Measurements from ENCODE around the gene SRA1.

The SRA1 gene

DNA sequence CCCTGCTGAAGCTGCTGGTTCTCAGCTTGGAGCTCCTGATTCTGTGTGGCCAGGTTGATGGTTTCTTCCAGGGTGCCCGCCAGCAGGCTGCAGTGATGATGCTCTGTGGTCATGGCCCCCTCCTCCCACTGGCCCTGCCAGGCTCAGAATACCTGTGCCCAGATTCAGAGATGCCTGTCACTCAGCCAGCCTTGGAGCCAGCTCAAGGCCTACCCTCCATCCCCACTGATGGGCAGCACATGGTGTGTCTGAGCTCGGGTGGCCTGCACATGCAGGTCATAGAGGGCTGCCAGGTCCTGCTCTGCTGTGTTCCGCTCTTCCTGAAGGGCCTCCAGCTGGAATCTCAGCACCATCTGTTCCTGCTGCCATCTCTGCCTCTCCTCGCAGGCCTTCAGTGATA lies 12.8 kb upstream of the SRA1 start:
- no peak for DNase-seq

DNA sequence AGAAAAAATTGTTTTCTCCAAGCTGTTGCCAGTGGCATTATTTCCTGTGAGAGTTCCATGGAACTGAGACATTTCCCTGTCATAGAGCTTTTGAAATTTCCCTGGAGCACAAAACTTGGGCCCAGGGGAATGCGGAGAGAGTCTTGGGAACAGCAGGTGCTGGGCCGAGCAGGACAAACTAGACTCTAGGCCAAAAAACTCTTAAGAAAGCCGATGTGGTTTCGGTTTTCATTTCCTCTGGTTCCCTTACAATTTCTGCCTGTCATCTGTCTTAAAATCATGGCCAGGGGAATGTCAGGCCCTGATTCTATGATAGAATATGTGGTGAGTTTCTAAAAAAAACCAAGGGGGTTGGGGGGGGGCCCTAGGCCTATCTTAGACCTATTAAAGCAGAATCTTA lies 11.9 kb upstream of the SRA1 start:
- no peak for DNase-seq

DNA sequence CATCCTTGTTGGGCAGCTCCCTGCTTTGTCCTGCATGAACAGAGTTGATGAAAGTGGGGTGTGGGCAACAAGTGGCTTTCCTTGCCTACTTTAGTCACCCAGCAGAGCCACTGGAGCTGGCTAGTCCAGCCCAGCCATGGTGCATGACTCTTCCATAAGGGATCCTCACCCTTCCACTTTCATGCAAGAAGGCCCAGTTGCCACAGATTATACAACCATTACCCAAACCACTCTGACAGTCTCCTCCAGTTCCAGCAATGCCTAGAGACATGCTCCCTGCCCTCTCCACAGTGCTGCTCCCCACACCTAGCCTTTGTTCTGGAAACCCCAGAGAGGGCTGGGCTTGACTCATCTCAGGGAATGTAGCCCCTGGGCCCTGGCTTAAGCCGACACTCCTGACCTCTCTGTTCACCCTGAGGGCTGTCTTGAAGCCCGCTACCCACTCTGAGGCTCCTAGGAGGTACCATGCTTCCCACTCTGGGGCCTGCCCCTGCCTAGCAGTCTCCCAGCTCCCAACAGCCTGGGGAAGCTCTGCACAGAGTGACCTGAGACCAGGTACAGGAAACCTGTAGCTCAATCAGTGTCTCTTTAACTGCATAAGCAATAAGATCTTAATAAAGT lies 11.3 kb upstream of the SRA1 start:
- DNase-seq = no peak

GRCh38 chr5:140567871-140568270 lies 10.6 kb upstream of the SRA1 start:
- DNase-seq = no peak

GRCh38 chr5:140567136-140567818 lies 10.0 kb upstream of the SRA1 start:
- DNase-seq = no peak

DNA sequence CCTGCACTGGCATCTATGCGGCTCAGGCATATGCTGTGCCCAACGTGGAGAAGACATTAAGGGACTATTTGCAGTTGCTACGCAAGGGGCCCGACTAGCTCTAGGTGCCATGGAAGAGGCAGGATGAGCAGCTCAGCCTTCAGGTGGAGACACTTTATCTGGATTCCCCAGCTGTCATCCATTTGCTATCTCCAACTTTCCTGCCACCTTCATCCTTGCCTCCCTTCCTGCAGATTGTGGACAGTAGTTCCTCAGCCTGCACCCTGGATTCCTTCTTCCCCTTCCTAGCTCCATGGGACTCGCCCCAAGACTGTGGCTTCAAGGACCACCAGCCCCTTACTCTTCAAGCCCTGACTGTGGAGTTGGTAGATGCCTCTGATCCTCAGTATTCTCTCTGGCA lies 9.4 kb upstream of the SRA1 start:
- no peak for DNase-seq

DNA sequence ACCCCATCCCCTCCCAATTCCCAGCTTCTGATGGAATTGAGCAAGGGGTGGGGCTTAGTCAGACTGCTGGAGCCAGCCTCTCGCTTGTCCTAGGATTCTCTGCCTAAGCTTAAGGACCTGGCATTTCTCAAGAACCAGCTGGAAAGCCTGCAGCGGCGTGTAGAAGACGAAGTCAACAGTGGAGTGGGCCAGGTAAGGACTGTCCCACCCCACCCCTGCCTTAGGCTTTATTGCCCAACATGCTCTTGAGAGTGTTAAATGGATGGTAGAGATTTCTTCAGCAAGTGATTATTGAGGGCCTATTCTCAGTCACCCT lies 8.5 kb upstream of the SRA1 start:
- no peak for DNase-seq

DNA sequence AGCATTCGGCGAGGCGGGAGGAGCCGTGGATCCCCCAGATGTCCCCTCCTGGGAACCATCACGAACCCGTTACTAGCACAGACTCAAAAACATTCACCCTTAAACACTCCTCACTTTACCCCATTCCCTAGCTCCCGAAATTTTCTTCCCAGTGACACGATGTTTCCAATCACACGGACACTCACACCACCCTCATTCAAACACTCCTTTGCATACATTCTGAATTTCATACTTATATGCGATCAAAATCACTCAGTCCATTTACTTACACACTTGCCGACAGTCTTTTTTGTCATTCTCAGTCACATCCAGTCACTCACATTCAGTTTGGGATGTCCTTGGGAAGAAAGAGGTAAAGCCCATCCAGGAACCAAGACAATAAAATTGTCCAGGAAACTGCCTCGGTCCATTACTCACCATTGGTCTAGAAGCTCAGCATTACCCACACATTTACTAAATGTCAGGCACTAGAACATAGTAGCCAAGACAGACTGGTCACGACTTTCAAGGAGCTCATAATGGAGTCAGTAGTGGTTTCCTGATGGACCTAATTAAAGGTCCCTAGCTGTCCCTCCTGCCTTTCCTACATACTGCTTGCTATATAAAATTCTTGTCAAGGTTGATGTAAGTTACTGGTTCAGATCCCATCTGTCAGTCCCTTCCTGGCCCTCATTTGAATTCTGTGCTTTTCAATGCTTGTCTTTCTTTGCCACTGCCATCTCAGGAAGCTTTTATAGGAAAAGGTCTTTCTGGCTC lies 7.9 kb upstream of the SRA1 start:
- DNase-seq = no peak

DNA sequence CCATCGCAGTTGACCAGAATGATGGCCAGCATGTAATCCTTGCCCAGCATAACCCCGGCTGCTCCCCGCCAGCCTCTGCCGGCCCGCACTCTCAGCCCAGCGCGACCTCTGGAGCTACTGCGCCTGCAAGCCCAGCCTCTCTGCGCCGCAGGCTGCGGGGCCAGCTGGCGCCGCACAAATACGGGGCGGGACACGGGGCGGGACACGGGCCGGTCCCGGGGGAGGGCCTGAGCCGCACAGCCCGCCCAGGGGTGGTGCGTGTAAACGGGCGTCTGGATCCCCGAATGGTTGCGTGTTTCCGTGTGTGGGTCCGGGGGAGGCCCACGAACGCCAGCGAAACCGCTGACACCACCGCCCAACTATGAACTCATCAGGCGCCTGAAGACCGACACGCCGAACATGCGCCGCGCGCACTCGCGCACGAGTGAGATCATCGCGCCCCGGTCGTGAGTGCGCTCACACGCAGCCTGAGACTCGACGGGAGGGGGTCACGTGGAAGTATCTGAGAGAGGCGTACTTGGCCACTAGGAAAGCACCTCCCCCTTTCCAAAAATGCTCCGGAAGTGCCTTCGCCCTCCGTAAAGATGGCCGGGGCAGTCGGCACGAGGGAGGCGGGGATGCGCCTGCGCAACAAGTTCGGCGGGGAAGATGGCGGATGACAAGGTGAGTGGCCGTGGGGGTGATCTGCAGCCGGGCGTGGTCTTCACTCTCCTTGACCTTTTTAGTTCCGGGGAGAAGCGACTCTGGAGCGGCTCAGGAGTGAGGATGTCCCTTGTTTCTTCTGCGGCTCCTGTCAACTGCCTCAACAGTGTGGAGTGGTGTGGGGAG lies 7.1 kb upstream of the SRA1 start, which contains the start of the genes APBB3 and SLC35A4:
Gene APBB3, minus strand, starts transcription at position 403 of the 828 bp plus-strand sequence. Its CDS starts 353 bp downstream, at position 50.
Gene SLC35A4, plus strand, starts transcription at position 633 of the 828 bp plus-strand sequence. CDS start 2,342 bp downstream, outside the sequence.
- DNase-seq = peak; percentile 95

DNA sequence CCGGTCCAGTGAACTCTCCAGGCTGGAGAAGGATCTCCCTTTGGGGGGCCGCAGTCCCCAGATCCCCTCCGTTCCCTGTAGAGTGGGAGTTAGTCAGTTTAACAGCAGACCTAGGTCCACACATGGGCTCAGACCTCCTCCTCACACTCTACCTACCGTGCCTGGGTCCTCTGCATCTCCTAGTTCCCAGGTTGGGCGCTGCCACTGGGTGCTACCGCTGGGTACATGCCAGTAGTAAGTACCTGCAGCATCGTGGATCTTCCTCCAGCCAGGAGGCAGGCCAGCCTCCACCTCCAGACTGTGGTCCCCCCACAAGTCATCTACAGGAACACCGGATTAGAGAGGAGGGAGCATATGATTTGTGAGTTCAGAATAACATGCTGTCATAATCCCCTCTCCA lies 6.3 kb upstream of the SRA1 start:
- no peak for DNase-seq

DNA sequence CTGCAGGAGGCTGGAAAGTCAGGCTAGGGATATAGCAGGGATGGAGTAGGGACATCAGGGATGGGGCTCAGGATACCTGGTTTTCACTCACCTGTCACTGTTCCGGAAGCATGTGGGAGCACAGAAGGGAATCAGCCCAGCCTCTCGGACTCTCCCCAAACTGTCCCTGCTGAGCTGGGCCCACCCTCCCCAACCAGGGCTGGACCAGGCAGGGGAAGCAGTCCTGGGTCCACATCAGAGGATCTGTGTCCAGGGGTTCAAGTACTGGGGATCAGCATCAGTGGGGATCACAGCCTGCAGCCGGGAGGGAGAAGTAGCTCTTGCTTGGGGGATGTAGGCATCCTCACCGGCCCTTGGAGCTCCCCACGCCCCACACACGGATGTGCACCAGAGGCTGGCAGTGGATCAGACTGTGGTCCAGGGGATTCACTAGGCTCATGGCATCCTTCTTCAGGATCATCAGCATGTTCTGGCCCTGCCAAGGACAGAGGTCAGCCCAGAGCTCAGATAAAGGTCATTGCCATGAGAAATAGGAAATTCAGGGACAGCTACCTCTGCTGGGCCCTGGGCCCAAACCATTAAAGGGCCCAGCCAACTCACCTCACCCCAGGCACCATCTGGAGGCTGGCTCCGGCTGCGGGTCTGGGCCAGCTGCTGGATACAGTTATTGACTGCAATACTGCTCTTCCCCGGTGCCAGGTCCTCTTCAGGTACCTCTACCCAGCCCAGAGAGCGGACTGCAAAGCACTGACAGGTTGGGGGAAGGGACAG lies 4.7 kb upstream of the SRA1 start:
- DNase-seq = no peak

DNA sequence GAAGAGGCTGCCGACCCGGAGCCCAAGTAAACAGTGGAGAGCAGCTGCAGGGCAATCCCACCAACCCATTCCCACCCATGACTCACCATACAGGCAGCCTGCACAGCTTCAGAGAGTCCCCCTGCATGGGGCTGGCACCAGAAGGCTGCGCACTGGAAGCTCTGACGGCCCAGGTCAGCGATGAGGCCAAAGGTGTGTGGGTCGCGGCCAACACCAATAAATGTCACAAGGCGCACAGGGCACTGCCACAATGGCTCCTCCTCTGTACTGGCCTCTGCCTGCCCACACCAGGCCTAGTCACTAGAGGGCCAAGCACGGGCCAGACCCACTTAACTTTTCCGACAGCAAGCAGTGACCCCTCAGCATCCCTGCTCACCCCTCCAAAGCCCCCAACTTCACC lies 3.0 kb upstream of the SRA1 start:
- DNase-seq = no peak

GRCh38 chr5:140558542-140558941 lies 1.3 kb upstream of the SRA1 start:
- no peak for DNase-seq

GRCh38 chr5:140557965-140558364 lies 692 bp upstream of the SRA1 start:
- no peak for DNase-seq

DNA sequence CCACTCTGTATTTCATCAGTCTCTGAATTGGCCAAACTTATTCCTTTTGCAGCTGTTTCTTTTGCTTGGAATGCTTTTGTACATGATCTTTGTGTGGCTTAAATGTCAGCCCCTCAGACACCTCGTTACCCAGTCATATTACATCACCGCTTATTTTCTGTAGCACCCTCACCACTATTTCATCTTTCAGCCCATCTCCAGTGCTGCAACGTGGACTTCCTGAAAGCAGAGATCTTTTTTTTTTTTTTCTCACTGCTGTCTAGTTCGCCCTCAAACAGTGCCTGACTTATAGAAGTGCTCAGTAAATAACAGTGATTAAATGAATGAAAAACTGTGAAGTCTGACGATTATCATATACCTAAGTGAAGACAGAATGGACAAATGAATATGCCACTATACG lies 835 bp downstream of the SRA1 start:
- no peak for DNase-seq

GRCh38 chr5:140555747-140556312 lies 1.4 kb downstream of the SRA1 start:
- DNase-seq = no peak

DNA sequence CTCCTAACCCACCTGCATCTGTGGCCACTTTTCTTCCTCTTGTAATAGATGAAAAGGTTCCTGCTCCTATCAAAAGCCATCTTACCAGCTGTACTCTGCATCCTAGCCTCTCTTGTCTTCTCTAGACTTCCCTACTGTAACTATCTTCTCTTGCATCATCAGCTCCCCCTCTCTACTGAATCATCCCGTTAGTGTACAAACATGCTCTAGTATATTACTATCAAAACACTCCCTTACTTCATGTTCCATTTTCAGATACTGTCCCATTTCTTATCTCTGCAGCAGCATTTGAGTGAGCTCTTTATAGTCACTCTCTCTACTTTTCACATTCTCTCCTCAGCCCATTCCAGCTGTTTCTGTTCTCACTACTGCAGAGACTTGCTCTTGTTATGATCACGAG lies 2.8 kb downstream of the SRA1 start:
- no peak for DNase-seq

- no peak for DNase-seq
Measured at GRCh38 chr5:140553657-140554056, 3.6 kb downstream of the SRA1 start.

- no peak for DNase-seq
Measured at GRCh38 chr5:140551872-140552271, 5.4 kb downstream of the SRA1 start.

GRCh38 chr5:140550147-140551079 lies 6.9 kb downstream of the SRA1 start:
- no peak for DNase-seq

All from activated CD4-positive, alpha-beta T cell treated with anti-CD3 and anti-CD28 coated beads for 1 hour (primary cell).